Ecto neural progenitor cell (in vitro differentiated cells): ENCODE results near the gene LBX2.

ENCODE experiments used
- DNase-seq: peaks from one replicate; pipeline ENCODE4 v3.0.0-alpha.2; 2018; ENCODE audit warnings: low spot score

Gene LBX2

GRCh38 chr2:74525717-74526648 lies 26.6 kb upstream of the LBX2 start, which contains the start of gene DQX1:
Gene DQX1, minus strand, starts transcription at chr2:74526231. Its CDS starts 502 bp downstream, at chr2:74525729.
- DNase-seq, result no peak

DNA sequence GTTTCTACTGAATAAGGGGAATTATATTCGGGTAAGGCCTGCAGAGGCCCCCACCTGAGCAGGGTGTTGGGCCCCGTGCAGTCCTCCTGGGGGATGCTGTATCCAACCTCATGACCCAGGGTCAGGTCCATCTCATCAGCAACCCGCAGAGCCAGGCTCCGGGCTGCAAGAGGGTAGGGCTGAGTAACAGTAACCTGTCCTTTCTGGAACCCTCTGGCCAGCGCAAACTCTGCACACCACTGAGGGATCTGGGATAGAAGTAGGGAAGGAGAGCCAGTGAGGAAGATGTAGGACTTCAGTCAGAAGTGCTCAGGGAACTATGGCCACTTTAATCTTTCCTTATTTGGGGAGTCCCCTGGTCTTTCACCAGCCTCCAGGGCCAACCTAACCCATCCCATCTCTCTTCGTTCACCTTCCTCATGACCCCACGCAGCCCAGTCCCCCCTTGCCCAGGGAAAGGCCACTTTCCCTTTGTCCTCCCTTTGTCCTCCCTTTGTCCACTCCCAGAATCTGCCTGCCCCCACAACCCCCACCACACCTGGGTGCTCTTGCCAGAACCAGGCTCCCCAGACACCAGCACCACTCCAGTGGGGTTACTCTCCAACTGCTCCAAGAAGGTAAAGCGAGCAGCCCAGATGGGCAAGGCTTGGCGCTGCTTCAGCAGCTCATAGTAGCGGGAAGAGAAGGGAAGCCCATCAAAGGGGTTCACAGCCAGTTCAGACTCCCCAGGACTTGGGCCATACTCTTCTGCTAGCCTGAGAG lies 25.7 kb upstream of the LBX2 start:
- no peak for DNase-seq

GRCh38 chr2:74524005-74524404 lies 24.6 kb upstream of the LBX2 start:
- no peak for DNase-seq

DNA sequence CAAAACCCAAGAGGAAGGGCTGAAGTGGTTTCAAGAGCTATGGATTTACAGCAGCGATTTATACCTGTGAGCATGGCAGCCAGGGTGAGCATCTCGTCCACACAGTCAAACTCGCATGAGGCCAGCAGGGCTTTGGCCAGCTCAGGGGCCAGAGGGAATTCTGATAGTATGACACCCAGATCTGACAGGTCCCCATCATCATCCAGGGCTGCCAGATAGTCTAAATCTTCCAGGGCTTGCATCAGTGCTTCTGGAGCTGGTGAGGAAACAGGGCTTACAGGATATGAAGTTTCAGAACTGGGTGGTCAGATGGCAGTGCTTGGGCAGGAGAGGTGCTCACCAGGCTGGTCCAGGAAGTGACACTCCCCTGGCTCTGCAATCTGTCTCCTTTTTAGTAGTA lies 23.1 kb upstream of the LBX2 start:
- DNase-seq, result no peak

DNA sequence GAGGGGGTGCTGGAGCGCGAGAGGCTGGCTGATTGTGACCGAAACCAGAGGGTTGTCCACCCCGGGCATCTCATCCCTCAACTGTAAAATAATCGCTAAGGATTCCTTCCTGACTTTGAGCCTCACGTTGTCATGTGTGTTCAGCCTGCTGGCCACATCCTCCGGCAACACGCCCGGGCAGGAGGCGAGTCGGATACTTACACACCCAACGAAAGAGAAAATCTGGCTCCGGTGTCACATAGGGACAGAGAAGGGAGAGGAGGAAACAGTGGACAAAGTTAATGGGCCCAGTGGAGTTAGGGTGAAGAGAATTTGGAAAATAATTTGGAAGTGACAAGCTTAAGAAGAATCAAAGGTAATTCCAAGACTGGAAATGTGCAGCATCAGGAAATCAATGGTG lies 17.2 kb upstream of the LBX2 start:
- DNase-seq, result no peak

GRCh38 chr2:74515981-74516633 lies 16.7 kb upstream of the LBX2 start:
- peak; percentile 82 for DNase-seq

GRCh38 chr2:74515271-74515980 lies 16.0 kb upstream of the LBX2 start:
- peak; percentile 61 for DNase-seq

- peak; percentile 64 for DNase-seq
Measured at GRCh38 chr2:74514368-74515270, 15.2 kb upstream of the LBX2 start, which contains the start of gene TLX2. Gene TLX2, plus strand, starts transcription at chr2:74514450. Its CDS starts 357 bp downstream, at chr2:74514807.

- peak; percentile 62 for DNase-seq
Measured at GRCh38 chr2:74513605-74514367, 14.4 kb upstream of the LBX2 start.

DNA sequence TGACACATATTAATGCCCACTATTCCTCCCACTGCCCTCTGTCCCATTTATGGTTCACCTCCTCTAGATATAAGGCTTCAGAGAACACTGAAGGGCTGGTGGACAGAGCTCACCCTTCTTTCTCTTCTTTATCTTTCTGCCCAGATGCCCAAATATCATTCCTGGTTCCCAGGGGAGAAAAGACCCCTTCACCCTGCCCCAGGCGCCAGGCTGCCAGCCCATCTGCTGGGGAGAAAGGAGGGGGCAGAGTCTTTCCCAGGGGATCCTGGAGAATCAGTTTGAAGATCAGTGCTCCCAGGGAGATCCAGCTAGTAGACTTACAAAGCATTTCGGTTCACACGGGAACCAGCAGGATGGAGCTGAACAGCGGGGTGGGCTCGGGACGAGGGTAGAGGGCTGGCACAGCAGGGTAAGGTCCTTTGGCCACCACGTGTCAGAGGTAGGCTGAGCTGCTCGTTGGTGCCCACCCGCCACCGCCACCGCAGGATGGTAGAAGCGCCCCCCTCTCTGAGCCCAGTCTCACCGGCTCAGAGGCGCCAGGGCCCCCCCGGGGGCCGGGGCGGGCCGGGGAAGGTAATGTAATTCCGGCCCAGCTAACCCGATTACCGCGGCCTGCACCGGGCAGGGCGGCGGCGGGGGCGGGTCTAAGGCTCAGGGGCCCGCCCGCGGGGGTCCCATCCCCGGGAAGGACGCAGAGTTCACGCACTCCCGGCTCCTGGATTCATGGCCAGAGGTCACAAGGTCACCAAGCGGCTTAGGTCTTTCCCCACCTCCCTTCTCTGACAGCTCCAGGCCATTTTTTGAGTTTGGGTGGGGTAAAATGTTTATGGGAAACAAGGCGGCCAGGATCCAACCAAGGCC lies 13.6 kb upstream of the LBX2 start:
- peak; percentile 82 for DNase-seq

DNA sequence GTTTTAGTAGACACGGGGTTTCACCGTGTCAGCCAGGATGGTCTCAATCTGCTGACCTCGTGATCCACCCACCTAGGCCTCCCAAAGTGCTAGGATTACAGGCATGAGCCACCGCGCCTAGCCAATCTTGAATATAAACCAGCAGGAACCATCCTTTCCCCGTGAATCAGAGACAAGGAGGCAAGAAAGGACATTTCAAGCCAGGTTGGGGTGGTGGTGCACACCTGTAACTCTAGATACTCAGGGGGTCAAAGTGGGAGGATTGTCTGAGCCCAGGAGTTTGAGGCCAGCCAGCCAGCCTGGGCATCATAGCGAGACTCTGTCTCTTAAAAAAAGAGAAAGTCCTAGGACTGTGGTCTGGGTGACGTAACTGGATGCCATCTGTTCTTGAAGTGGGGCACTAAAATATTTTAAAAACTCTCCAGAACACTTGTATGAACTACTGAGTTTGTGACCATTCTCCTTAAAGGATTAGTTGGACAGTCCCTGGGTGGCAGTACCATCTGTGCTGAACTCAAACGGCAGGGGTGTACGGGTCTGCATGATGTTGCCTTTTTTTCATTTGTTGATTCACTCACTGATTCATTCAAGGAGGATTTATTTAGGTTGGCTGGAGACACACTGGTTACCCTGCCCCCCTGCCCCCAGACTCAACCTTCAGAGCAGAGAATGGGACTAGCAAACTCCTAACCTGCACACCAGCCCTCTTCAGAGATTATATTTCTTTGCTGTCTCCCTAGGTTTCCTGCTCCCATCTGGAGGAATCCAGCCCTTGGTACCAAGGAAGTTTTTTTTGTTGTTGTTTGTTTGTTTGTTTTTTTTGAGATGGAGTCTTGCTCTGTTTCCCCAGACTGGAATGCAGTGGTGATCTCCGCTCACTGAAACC lies 11.9 kb upstream of the LBX2 start:
- no peak for DNase-seq

DNA sequence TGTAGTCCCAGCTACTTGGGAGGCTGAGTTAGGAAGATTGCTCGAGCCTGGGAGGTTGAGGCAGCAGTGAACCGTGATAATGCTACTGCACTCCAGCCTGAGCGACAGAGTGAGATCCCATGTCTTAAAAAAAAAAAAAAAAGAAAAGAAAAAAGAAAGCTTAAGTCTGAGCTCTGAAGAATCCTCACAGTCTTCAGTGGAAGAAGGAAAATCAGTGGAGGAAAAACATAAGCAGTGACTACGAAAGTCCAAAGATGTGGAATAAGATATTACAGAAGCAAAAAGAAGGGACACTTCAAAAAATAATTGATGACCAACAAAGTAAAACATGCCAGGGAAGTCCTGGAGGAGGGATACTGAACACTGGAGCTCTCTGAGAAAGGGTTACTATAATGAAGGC lies 10.9 kb upstream of the LBX2 start:
- no peak for DNase-seq

DNA sequence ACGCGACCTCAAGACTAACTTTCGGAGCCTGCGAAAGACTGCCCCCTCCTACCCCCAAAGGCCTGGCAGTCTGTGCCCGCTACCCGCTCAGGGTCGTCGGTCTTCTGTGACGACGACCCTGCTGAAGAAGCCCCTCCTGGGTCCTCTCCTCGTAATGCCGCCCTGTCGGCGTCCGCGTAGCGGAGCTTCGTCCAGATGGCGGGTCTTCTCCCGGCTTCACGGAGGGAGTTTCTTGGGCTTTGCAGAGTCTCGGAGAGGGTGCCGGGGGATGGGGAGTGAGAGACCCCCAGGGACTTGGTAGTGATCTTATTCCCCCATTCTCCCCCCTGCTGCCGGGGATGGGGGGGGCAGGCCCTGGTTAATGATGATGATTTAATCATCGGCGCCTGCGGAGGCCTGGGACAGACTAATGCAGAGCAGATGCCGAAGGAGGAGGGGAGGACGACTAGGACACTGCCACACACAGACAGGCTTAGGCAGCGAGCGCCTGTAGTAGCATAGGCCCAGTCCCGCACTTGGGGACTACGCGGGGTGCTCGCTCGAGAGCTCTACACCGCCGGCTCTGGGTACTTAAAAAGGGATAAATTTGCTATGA lies 8.6 kb upstream of the LBX2 start:
- DNase-seq, result no peak

DNA sequence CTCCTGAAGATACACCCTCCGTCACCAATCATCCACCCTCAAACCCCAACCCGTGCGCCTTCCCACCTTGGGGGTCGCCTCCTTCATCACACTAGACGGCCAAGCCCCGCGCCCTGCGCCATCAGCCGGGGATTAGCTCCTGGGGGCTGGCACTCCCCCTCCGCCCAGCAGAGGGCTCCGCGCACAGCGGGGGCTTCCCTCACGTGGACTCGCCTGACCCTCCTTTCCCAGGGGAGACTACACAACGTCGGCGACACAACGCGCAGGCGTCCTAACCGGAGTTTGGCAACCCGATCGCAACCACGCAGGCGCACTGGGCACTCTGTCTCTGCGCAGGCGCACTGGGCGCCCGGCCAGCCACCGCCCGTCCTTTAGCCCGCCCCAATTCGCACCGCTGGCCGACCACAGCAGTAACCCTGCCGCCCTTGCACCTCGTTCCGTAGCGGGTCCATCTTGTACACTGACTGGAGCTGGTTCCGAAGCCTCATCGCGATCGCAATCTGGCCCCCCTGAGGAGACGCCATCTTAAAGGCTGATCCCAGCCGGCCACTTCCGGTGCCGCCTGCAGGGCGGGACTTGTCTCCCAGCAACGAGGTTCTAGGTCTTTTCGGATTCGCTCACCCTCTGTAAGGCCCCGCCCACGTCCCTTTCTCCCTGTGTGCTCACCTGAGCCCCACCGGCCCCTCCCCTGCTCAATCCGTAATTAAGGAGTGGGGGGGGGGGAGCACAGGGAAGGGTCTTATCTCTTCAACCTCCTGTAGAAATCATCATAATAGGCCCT lies 7.9 kb upstream of the LBX2 start, which contains the start of gene PCGF1:
PCGF1 (minus strand) TSS at position 551 of the 781 bp plus-strand sequence; CDS start at position 524, 27 bp downstream.
- DNase-seq, result peak; percentile 97

DNA sequence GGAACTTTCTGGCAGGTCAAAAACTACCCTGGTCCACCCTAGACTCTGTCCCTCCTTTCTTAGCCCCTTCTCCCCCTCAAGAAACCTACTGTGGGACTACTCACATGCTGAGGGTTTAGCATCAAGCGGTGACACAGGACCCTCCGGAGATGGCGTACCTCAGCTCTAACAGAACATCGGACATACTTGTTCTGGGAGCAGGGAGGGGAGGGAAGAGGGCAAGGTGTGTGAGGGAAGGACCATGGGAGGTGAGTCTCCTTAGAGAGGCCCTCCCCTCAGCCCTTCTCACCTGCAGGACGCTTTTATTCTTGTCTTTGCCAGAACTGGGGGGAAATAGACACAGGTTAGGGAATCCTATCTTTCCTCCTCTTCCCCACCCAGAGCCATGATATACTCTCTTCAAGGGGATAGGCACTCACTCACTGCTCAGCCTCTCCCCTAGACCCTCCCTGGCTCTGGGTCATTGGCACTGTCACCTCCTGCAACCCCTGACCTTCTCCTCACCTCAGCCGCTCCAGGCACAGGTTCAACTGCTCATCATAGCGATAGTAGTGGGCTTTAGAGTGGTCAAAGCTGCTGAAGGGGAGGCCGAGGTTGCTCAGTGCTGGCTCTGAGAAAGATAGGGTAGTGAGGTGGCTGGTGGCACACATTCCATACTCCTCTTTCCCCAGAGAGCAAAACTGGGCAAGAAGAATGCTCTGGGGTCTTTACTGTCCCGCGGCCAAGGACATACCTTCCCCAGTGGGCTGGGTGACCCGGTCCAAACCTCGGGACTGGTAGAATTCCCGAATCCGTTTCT lies 6.2 kb upstream of the LBX2 start:
- no peak for DNase-seq

DNA sequence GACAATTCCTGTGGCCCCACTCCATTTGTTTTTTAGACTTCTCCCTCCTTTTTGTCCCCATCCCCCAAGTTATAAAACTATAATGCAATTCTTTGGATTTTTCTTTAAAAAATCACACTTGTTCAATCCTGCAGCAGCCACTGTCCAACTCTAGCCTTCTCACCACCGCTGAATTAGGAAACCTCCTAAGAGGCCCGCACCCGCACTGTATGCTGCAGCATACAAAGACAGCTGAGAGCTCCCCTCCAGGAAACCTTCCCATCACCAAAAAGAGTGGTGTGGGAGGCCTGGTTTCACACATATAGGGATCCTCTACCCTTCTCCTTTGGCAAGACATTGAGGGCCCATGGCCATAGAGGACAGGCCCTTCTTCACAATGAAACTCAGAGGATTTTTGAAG lies 5.2 kb upstream of the LBX2 start:
- no peak for DNase-seq
